HEK293 (cell line): ENCODE data around the gene AP3D1.

Source experiments
- CTCF ChIP-seq: fragments of 450-650 bp; formaldehyde crosslinking; IDR thresholded peaks from 2 replicates; pipeline ENCODE4 v1.5.1; 2016; ENCODE audit warnings: missing biosample characterization, missing genetic modification characterization
- HIC1 ChIP-seq: fragments of 450-650 bp; formaldehyde crosslinking; IDR thresholded peaks from 2 replicates; pipeline ENCODE4 v1.5.1; 2016; ENCODE audit warnings: missing biosample characterization, missing genetic modification characterization
- HOXD13 ChIP-seq: sonication (generic); formaldehyde crosslinking; IDR thresholded peaks from 2 replicates; pipeline ENCODE4 v1.8.0; 2022; ENCODE audit warnings: missing genetic modification reagents, borderline replicate concordance
- SETDB1 ChIP-seq: IDR thresholded peaks from one replicate; pipeline ENCODE4 v1.6.1; 2017; ENCODE audit warnings: mild to moderate bottlenecking, low read length, moderate library complexity, mixed read lengths; ENCODE audit not compliant: insufficient read length
- TCF7L2 ChIP-seq: IDR thresholded peaks from 2 replicates; pipeline ENCODE4 v1.6.1; 2011; ENCODE audit warnings: low read depth, mild to moderate bottlenecking, inconsistent platforms, low read length, moderate library complexity, borderline replicate concordance
- ZBTB7A ChIP-seq: fragments of 450-650 bp; formaldehyde crosslinking; IDR thresholded peaks from 2 replicates; pipeline ENCODE4 v1.5.1; 2016; ENCODE audit warnings: low read depth, missing biosample characterization, missing genetic modification characterization
- ZFP3 ChIP-seq: fragments of 450-650 bp; formaldehyde crosslinking; IDR thresholded peaks from 2 replicates; pipeline ENCODE4 v1.5.1; 2016; ENCODE audit warnings: low read depth, missing biosample characterization, missing genetic modification characterization
- ZNF121 ChIP-seq: fragments of 450-650 bp; formaldehyde crosslinking; IDR thresholded peaks from 2 replicates; pipeline ENCODE4 v1.5.1; 2016; ENCODE audit warnings: missing biosample characterization, missing genetic modification characterization
- ZNF146 ChIP-seq: fragments of 450-650 bp; formaldehyde crosslinking; IDR thresholded peaks from 2 replicates; pipeline ENCODE4 v1.5.1; 2016; ENCODE audit warnings: missing biosample characterization, missing genetic modification characterization
- ZNF354C ChIP-seq: fragments of 450-650 bp; formaldehyde crosslinking; IDR thresholded peaks from 2 replicates; pipeline ENCODE4 v1.5.1; 2016; ENCODE audit warnings: missing biosample characterization, missing genetic modification characterization, low read depth, borderline replicate concordance
- ZNF510 ChIP-seq: fragments of 450-650 bp; formaldehyde crosslinking; IDR thresholded peaks from 2 replicates; pipeline ENCODE4 v1.5.1; 2018; ENCODE audit warnings: mild to moderate bottlenecking, missing genetic modification characterization, missing biosample characterization; ENCODE audit not compliant: insufficient replicate concordance
- ZNF621 ChIP-seq: fragments of 450-650 bp; formaldehyde crosslinking; IDR thresholded peaks from 2 replicates; pipeline ENCODE4 v1.5.1; 2017; ENCODE audit warnings: missing biosample characterization, missing genetic modification characterization

- no peak for TF ChIP-seq CTCF (tag by site-specific recombination)
- no peak for TF ChIP-seq HIC1 (tag by site-specific recombination)
- TF ChIP-seq ZNF354C (tag by site-specific recombination), result no peak
- TF ChIP-seq ZFP3 (tag by site-specific recombination), result no peak
- no peak for TF ChIP-seq HOXD13
- TF ChIP-seq ZBTB7A (tag by site-specific recombination), result no peak
- TF ChIP-seq ZNF621, result no peak
- no peak for TF ChIP-seq SETDB1
- TF ChIP-seq ZNF121 (tag by site-specific recombination), result no peak
- TF ChIP-seq ZNF146, result no peak
- TF ChIP-seq ZNF510 (tag by site-specific recombination), result no peak
- TF ChIP-seq TCF7L2, result no peak
These were observed 24.4 kb downstream of the AP3D1 start for GRCh38 chr19:2126879-2127518.
